ENCODE results near the gene ZFAND2B.

The ZFAND2B gene

GRCh38 chr2:219225350-219225749, 18.8 kb downstream of the ZFAND2B start:
- no peak for DNase-seq

- no peak for DNase-seq
Observed at GRCh38 chr2:219228041-219228910, 21.7 kb downstream of the ZFAND2B start.

GRCh38 chr2:219228911-219229304, 22.3 kb downstream of the ZFAND2B start:
- DNase-seq, result no peak

- peak; percentile 97 for DNase-seq
Observed at GRCh38 chr2:219229305-219230058, 22.9 kb downstream of the ZFAND2B start, which contains the start of the genes ANKZF1 and ATG9A. ANKZF1 (plus strand) TSS chr2:219229806; CDS start chr2:219230258, 452 bp downstream. ATG9A (minus strand) TSS chr2:219229636; CDS start chr2:219228024, 1,612 bp downstream.

- DNase-seq, result no peak
Observed at GRCh38 chr2:219230059-219230540, 23.5 kb downstream of the ZFAND2B start.

GRCh38 chr2:219234331-219234730, 27.7 kb downstream of the ZFAND2B start:
- DNase-seq, result no peak

- no peak for DNase-seq
Observed at GRCh38 chr2:219243291-219243761, 36.7 kb downstream of the ZFAND2B start.

GRCh38 chr2:219244789-219245147, 38.2 kb downstream of the ZFAND2B start:
- DNase-seq, result no peak

GRCh38 chr2:219245148-219245898, 38.7 kb downstream of the ZFAND2B start, which contains the start of the genes GLB1L and STK16:
GLB1L (minus strand) TSS chr2:219245444; CDS start chr2:219243573, 1,871 bp downstream.
STK16 (plus strand) TSS chr2:219245479; CDS start chr2:219246000, 521 bp downstream.
- peak; percentile 66 for DNase-seq

GRCh38 chr2:219245899-219246230, 39.3 kb downstream of the ZFAND2B start:
- DNase-seq, result no peak

GRCh38 chr2:219246559-219246958, 40.0 kb downstream of the ZFAND2B start:
- DNase-seq, result no peak

GRCh38 chr2:219247678-219248642, 41.4 kb downstream of the ZFAND2B start:
- no peak for DNase-seq

- DNase-seq, result no peak
Observed at GRCh38 chr2:219248845-219249202, 42.2 kb downstream of the ZFAND2B start.

GRCh38 chr2:219249203-219249980, 42.8 kb downstream of the ZFAND2B start:
- DNase-seq, result peak; percentile 26

GRCh38 chr2:219250049-219250781, 43.6 kb downstream of the ZFAND2B start:
- no peak for DNase-seq

- no peak for DNase-seq
Observed at GRCh38 chr2:219251656-219252055, 45.1 kb downstream of the ZFAND2B start.

GRCh38 chr2:219252084-219252483, 45.5 kb downstream of the ZFAND2B start:
- DNase-seq, result no peak

GRCh38 chr2:219252570-219252899, 46.0 kb downstream of the ZFAND2B start:
- no peak for DNase-seq

- no peak for DNase-seq
Observed at GRCh38 chr2:219252900-219253752, 46.5 kb downstream of the ZFAND2B start, which contains the start of gene TUBA4B. TUBA4B (plus strand) TSS chr2:219253243; CDS start chr2:219253408, 165 bp downstream.

Data from NCI-H1105 treated with DMSO at 0.1 percent for 48 hours (cell line).